AG04450 (cell line): ENCODE data around the gene GPR107. TPM values are rescaled to one million over a fixed set of nuclear protein-coding genes. Genes with fewer than 3 reads are reported as not detected.
A peak's percentile ranks its signal among the peaks of the same experiment; 100 is the strongest.
"Not testable (repeated sequence)": the region's sequence is repeated elsewhere in the genome, so short reads cannot be mapped to it uniquely, and the experiment has no call there.

Experiments used
- CTCF ChIA-PET: fragments of 300-600, 350-600 bp; formaldehyde crosslinking; extraction: SDS; loops from one replicate; lab custom pipeline; 2022; ENCODE audit warnings: antibody characterized with exemption, inconsistent platforms; lab: Charles Lee
- POLR2A ChIA-PET: fragments of 350-600 bp; formaldehyde crosslinking; extraction: SDS; loops from one replicate; lab custom pipeline; 2021; ENCODE audit warnings: antibody characterized with exemption, inconsistent platforms; lab: Yijun Ruan, JAX
- DNase-seq: peaks from one replicate; pipeline ENCODE4 v3.0.0-alpha.2; 2011; ENCODE audit warnings: low read depth, low spot score
- H3K27ac ChIP-seq: one replicate; pipeline ENCODE4 v1.5.1; 2012; ENCODE audit warnings: low read depth, low read length, control low read depth
- H3K27me3 ChIP-seq: one replicate; pipeline ENCODE4 v1.6.0; 2012; ENCODE audit warnings: low read length; ENCODE audit not compliant: control insufficient read depth, insufficient read depth
- H3K4me3 ChIP-seq: 2 replicates; pipeline ENCODE4 v1.5.1; 2011; ENCODE audit warnings: mild to moderate bottlenecking, low read depth, low read length, control low read depth
- H3K9me3 ChIP-seq: 2 replicates; pipeline ENCODE4 v1.5.1; 2012; ENCODE audit warnings: low read length; ENCODE audit not compliant: control insufficient read depth, insufficient read depth
- polyA minus RNA-seq: library from RNA; depleted of rRNA, polyadenylated mRNA; stranded (reverse); fragments of >200 nt; gene quantifications from 2 replicates; pipeline ENCODE4 v1.2.3, GENCODE V29; 2011; rRNA and poly(A)+ RNA removed
- polyA plus RNA-seq: library from polyadenylated mRNA; depleted of rRNA; stranded (reverse); fragments of >200 nt; gene quantifications from 2 replicates; pipeline ENCODE4 v1.2.3, GENCODE V29; 2011; rRNA removed
- TF ChIP-seq, protein P1 (sequence below): IDR thresholded peaks from 2 replicates; pipeline ENCODE4 v1.5.1; 2011; ENCODE audit warnings: low read depth, low read length, control low read depth, inconsistent platforms

The GPR107 gene
- 39.3 and 45.1 TPM in 2 replicates for polyA plus RNA-seq
- polyA minus RNA-seq: 32.8 and 40.5 TPM in 2 replicates

GRCh38 chr9:130053504-130054324, at the start of gene GPR107:
Gene GPR107, plus strand, starts transcription at chr9:130053906. Its CDS starts 27 bp downstream, at chr9:130053933.
- no peak for DNase-seq
- ChIA-PET POLR2A (interaction anchor here (0.7 to 1.8 kb wide), 8 partner anchors 9 to 219 kb away, joined by 3 to 6 read pairs (median 4); partner anchors contain the start of genes C9orf78 and FNBP1), CTCF (interaction anchor here (0.7 to 1.7 kb wide), 3 partner anchors 55 to 168 kb away, joined by 3 to 6 read pairs (median 3); no protein-coding TSS in a partner anchor)
- H3K27ac ChIP-seq: peak within 1 kb of the TSS; percentile 83
- no peaks in the 10 kb centered on the region; the same call in 1 of the 2 replicates for H3K9me3 ChIP-seq
- no peaks in the 10 kb centered on the region for H3K27me3 ChIP-seq
- H3K4me3 ChIP-seq: peak within 1 kb of the TSS; percentile 83
- TF ChIP-seq, protein P1, sequence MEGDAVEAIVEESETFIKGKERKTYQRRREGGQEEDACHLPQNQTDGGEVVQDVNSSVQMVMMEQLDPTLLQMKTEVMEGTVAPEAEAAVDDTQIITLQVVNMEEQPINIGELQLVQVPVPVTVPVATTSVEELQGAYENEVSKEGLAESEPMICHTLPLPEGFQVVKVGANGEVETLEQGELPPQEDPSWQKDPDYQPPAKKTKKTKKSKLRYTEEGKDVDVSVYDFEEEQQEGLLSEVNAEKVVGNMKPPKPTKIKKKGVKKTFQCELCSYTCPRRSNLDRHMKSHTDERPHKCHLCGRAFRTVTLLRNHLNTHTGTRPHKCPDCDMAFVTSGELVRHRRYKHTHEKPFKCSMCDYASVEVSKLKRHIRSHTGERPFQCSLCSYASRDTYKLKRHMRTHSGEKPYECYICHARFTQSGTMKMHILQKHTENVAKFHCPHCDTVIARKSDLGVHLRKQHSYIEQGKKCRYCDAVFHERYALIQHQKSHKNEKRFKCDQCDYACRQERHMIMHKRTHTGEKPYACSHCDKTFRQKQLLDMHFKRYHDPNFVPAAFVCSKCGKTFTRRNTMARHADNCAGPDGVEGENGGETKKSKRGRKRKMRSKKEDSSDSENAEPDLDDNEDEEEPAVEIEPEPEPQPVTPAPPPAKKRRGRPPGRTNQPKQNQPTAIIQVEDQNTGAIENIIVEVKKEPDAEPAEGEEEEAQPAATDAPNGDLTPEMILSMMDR: no peak

GRCh38 chr9:130003943-130004552, 49.7 kb upstream of the GPR107 start:
- no peak for DNase-seq
- Histone ChIP-seq H3K27me3 (no peaks in the 10 kb centered on the region), H3K27ac (no peak overlapping the region), H3K4me3 (no peak overlapping the region), H3K9me3 (no peaks in the 10 kb centered on the region)
- CTCF ChIA-PET: no interaction called here
- POLR2A ChIA-PET: no interaction called here
- TF ChIP-seq, protein P1: no peak

DNA sequence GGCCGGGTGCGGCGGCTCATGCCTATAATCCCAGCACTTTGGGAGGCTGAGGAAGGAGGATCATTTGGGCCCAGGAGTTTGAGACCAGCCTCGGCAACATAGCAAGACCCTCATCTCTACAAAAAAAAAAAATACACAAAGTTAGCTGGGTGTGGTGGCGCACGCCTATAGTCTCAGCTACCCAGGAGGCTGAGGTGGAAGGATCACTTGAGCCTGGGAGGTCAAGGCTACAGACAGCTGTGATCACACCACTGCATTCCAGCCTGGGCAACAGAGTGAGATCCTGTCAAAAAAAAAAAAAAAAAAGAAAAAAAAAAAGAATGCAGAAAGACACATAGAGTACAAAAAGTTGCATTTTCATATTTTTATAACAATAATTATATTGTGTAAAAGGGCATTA, 46.8 kb upstream of the GPR107 start:
- DNase-seq, POLR2A ChIA-PET, CTCF ChIA-PET, H3K9me3 ChIP-seq, H3K4me3 ChIP-seq, H3K27me3 ChIP-seq, H3K27ac ChIP-seq: not testable (repeated sequence)

DNA sequence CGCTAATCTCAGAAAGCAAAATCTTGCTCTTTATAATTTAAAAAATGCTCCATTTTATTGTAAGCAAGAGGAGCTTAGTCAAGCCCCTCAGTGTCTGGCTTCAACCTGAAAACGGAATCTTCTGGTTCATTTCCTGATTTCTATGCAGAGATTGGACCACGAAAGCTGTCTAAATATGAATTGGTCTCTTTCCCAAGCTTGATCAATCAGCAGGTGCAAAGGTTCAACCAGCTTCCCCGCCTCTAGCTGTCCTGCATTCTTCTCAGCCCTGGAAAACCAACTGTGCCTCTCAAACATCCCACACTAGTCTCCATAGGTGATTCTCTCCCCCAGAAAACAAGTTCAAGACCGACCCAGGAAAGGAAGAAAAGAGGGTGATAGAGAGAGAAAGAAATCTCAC, 45.2 kb upstream of the GPR107 start:
- Histone ChIP-seq H3K4me3 (no peak overlapping the region), H3K27ac (no peak overlapping the region), H3K27me3 (no peaks in the 10 kb centered on the region), H3K9me3 (peaks cover 3% of the 10 kb centered on the region; the same call in 1 of the 2 replicates)
- TF ChIP-seq, protein P1: no peak
- DNase-seq: no peak
- ChIA-PET POLR2A (no interaction called here), CTCF (no interaction called here)

DNA sequence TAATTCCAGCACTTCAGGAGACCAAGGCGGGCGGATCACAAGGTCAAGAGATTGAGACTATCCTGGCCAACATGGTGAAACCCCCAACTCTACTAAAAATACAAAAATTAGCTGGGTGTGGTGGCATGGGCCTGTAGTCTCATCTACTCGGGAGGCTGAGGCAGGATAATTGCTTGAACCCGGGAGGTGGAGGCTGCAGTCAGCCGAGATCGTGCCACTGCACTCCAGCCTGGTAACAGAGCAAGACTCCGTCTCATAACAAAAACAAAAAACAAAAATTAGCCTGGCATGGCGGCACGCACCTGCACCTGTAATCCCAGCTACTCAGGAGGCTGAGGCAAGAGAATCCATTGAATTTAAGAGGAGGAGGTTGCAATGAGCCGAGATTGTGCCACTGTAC, 44.2 kb upstream of the GPR107 start:
- CTCF ChIA-PET: interaction anchor here (0.7 kb wide), 1 partner anchor 418 kb away, joined by 4 read pairs; no protein-coding TSS in a partner anchor
- DNase-seq, H3K27me3 ChIP-seq, H3K9me3 ChIP-seq, H3K27ac ChIP-seq, POLR2A ChIA-PET, H3K4me3 ChIP-seq: not testable (repeated sequence)
